GM19468 (cell line): ENCODE results near the gene MALRD1.

Source experiments
- ATAC-seq: cut with Tn5 transposase; IDR thresholded peaks from one replicate; pipeline ENCODE4 v1.9.1; 2021; ENCODE audit warnings: mild to moderate bottlenecking, moderate library complexity, moderate number of reproducible peaks; ENCODE audit not compliant: unreplicated experiment; ENCODE audit errors: extremely low read depth

Gene MALRD1

DNA sequence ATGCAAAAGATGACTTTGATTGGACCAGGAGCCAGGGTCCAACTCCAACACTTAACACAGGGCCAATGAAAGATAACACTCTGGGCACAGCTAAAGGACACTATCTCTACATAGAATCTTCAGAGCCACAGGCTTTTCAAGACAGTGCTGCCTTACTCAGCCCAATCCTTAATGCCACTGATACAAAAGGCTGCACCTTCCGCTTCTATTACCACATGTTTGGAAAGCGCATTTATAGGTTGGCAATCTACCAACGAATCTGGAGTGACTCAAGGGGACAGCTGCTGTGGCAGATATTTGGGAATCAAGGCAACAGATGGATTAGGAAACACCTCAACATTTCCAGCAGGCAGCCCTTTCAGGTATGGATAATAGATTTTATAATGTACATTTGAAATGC lies 160.7 kb downstream of the MALRD1 start:
- ATAC-seq, result no peak

DNA sequence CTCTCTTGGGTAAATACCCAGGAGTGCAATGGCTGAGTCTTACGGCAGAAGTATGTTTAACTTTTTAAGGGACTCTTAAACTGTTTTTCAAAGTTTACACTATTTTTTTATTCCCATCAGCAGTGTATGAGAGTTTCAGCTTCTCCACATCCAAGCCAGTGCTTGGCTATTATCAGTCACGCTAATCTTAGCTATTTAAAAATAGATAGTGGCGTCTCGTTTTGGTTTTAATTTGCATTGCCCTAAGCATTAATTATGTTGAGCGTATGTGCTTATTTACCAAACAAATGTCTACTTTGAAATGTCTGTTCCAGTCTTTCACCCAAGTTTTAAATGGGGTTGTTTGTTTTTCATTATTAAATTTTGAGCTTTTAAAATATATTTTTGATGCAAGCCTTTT lies 164.0 kb downstream of the MALRD1 start:
- ATAC-seq, result no peak

DNA sequence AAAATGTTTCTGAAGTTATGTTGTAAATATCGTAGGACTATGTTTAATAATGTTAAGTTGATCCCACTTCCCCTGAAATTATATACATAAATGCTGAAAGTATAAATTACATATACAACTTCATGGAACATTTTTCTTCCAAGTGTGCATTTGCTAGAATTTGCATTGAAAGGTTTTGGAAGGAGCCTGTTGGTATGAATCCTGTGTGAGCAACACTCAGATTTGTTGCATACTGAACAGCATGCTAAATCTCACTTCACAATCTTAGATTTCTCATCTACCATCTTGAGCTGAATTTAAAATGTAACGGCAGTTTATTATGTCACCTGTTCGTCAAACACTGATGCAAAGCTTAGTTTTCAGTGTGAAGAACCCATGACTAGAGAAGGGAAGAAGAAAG lies 172.6 kb downstream of the MALRD1 start:
- ATAC-seq, result no peak

DNA sequence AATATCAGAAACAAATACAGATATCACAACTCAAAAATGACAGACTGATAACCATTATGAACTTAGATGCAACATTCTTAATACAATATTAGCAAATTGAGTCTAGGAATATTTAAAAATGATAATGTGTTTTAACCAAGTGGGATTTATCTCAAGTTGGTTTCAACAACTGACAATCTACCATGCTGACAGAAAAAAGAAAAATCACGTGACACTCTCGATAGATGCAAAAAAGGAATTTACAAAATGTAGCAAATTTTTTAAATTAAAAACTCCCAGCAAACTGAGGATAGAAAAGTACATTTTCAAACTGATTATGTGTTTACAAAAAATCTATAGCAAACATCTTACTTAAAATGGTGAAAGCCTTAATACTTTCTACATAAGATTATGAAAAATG lies 177.4 kb downstream of the MALRD1 start:
- ATAC-seq, result no peak

DNA sequence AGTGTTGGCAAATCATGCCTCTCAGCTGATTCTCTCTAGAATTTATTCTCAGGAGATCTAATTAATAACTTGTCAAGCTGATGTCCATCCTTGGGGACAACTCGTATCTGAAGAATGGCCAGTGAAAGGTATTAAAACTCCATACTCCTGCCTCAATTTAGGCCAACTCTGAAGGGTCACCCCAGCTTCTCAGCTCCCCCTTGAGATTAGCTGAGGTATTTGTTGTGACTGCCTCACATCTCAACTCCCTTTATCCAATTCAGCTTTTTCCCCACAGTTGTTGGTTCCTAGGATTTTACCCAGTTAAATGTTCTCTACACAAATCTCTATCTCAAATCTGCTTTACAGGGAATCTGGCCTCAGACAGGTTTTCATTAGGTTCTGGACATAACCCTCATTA lies 182.4 kb downstream of the MALRD1 start:
- no peak for ATAC-seq

DNA sequence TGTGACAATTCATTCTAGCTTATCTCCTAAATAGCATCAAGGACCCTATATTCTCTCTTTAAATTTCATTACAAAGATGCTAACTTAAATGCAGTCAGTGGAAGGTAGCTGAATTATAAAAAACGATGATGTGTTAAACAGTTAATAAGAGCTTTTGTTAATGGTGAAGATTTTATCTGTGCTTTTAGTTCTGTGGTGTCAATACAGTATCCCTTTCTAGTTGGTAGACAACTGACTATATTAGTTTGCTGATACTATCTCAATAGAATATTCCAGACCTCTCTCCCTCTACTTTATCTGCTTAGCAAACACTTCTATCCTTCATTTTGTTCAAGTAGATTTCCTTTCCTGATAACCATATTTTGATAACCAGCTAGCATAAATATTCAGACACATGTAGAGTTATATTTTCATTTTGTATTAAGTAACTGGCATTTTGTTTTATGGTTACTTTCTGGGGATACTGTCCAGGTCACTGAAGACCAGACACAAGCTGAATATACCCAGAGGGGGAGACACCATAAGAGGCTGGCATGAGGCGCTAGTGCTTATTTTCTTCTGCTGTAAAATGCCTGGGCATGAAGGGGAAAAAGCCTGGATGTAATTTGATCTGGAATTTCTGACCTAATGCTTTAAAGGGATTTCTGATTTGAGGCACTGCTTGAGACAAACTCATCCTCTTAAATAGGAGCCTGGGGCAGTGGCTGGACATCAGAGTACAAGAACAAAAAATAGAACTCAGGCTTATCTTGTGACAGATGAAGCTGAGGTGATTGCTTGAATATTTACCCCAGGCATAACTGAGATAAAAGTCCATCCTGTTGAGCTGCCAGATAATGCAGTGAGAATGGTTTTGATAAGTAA lies 197.5 kb downstream of the MALRD1 start:
- ATAC-seq, result no peak

DNA sequence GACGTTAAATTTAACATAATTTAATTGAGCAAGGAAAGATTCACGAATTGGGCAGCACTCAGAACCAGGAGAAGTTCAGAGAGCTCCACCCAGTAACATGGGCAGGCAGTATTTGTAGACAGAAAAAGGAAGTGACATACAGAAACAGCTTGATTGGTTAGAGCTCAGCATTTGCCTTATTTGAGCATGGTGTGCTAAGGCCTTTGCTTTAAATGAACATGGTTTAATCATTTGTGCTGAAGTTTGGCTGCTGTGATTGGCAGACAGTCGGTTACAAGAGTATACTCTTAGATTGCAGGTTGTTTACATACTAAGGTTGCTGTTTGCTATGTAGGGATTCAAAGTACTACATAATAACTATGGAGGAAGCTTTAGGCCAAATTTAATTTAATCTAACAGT lies 199.2 kb downstream of the MALRD1 start:
- no peak for ATAC-seq

DNA sequence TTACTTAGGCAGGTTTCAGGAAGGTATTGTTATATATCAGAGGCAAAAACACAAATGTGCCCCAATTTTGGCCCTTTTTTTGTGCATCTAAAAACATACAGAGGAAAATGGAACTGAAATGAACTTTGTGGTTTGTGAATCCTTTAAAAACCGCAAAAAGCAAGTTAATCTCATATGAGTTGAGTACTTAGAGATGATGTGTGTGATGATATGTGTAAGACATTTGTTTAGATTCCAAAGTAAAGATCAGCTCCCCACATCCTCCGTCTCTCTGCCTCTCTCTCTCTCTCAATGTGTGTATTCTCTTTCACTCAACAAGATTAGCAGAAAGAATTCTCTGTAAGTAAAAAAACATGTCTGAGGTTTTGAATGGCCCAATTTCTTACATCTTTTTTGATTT lies 201.9 kb downstream of the MALRD1 start:
- ATAC-seq, result no peak

DNA sequence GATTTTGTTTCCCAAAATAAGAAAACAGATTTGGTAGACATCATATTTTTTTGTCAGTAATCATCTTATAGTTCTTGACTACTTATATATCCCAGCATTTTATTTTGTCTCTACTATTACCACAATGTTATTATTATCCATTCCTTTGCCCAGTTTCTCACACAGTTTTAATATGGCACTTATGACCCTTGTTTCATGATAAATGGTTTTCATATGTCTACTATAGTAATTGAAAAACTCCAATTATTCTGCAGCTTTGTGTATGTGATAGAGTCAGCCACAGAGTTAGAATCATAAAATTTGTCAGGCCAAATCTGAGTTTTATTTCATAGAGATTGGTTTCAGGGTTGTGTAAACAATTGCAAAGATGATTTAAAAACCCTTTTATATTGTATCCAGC lies 203.9 kb downstream of the MALRD1 start:
- no peak for ATAC-seq

DNA sequence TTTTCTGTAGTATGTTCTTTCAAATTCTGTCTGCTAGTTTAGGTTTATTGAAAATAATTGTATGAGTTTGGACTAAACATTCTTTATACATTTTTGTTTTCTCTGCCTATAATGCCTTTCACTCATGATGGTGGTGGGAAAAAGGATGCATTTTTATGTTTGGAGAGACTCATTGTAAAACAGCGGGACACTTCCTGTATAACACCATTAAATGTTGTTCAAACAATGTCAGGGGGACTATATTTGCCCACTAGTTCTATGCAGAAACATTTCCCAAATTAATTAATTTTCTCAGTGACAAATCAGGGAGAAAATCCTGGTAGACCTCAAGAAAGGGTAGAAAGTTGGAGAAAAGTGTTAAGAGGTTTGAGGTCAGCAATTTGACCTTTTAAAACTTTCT lies 207.7 kb downstream of the MALRD1 start:
- no peak for ATAC-seq

DNA sequence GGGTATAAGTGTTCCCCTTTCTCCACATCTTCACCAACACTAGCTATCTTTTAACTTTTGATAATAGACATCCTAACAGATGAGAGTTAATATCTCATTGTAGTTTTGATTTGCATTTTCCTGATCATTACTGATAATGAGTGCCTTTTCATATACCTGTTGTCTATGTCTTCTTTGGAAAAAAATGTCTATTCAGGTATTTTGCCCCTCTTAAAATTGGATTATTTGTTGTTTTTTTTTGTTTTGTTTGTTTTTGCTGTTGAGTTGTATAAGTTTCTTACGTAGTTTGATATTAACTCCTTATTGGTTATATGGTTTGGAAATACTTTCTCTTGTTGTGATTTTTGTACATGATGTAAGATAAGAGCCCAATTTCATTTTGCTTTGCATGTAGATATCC lies 214.7 kb downstream of the MALRD1 start:
- ATAC-seq, result no peak

DNA sequence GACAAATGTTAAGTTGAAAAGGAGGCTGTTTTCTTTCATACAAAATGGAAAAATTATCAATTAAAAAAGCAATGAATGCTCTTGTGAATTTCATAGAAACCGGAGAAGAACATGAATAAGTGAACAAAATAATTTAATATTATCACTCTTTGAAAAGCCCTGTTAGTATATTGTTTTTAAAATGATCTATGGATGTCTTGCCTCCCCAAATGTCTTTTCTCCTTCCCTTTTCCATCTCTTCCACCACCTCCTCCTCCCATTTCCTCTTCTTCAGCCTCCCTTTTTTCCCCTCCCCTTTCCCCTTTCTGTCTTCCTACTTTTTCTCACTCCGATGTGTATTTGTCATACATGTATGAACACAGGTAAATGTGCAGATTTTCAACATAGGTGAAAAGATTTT lies 234.7 kb downstream of the MALRD1 start:
- no peak for ATAC-seq

DNA sequence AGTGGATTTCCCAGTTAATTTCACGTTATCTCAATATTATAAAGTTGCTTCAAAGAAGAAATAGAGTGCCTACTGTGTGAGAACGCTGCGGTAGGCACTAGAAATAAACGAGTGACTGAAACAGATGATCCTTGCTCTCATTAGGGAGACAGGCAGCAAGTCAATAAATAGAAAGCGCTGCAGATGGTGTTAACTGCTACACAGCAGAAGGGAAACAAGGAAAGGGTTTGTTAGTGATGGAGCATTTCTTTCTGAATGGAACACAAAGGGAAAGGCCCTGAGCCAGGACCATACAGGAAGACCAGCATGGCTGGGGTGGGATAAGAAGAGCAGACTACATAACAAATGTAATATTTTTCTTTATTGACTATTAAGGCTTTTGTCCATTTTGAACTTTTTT lies 235.2 kb downstream of the MALRD1 start:
- ATAC-seq, result no peak

DNA sequence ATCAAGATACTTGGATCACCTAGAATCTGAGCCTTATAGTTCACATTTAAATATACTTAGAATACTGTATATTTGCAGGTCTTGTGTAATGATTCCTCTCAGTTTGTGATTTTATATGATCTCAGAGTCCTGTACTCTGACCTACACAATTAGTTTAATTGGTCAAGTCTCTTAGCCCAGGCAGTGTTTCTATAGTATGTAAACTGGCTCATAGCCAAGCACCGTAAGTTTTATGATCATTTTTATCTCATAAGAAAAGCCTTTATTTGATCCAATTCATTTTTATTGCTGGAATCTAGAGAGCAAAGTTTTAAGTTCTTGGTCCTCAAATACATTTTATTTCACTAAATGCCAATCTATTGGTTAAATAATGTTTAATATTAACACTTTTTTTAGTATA lies 242.2 kb downstream of the MALRD1 start:
- ATAC-seq, result no peak

DNA sequence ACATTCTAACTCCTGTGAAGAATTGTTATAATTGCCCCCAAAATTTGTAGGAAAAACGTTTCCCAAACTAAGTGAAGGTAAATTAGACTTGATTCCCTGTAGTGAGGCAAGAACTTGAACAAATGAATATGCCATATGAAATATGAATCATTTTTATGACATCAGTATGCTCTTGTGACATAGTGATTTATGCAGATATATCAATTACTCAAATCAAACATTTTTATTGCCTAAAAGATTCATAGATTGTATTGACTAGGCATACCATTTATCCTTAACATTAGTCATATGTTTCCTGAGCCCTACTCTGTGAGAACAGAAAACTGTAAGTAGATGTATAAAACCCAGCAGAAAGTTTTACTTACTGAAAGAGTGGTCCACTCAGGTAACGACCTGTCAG lies 245.6 kb downstream of the MALRD1 start:
- ATAC-seq, result no peak

DNA sequence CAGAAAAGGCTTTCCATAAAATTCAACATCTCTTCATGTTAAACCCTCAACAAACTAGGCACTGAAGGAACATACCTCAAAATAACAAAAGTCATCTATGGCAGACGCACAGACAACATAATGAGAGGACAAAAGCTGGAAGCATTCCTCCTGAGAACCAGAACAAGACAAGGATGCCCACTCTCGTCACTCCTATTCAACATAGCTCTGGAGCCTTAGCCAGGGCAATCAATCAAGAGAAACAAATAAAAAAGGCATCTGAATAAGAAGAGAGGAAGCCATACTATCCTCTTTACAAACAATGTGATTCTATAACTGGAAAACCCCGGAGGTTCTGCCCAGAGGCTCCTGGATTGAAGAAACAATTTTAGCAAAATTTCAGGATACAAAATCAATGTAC lies 251.0 kb downstream of the MALRD1 start:
- ATAC-seq, result no peak

DNA sequence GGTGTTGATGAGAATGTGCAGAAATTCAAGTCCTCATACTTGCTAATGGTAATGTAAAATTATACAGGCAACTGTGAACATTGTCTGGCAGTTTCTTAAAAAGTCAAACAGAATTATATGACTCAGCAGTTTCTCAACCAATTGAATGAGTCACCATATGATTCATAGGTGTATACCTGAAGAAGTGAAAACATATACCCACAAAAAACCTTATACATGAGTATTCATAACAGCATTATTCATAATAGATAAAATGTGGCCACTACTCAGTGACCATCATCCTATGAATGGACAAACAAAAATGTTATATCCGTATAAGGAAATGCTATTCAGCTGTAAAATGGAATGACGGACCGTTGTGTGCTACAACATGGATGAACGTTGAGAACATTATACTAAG lies 253.5 kb downstream of the MALRD1 start:
- no peak for ATAC-seq

DNA sequence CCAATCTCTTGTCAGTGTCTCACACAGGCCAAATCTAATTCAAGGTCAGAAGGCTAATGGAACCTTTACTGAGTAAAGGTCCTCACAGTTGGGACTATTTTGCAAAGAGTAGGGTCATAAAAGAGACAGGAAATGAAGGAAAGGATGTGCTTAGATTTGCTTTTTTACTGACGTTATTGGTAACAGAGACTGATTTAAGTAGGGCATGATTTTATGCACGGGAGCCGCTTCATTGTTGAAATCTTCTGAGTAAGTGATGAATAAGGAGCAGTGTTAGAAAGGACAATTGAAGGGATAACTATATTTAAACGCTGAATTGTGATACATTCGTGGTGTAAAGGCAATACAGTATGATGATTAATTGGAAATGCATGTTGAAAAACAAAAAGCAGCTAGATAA lies 261.5 kb downstream of the MALRD1 start:
- ATAC-seq, result no peak

DNA sequence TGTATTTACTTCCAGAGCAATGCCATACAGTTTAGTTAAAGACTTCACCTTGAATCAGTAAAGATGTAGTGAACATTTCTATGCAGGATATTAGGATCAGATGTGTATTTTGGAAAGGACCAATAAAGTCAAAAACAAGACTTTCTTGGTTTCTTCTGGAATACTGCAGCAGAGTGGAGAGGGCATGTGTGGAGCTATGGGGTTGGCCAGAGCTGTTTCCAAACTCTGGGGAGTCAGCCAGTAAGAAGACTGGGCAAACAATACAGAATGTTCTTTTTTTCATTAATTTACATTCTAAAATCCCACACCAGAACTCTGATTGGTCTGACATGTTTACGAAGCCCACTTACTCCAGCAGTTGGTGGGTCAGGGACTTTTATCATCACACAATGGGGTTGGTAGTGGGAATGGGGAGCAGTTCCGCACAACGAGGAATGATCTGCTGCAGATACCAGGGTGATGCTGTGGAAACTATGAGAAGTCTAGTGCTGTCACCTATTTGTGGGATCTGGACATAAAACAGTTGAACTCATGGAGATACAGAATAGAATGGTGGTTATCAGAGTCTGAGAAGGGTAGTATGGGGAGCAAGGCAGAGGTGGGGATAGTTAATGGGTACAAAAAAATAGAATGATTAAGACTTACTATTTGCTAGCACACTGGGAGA lies 267.7 kb downstream of the MALRD1 start:
- ATAC-seq, result no peak

DNA sequence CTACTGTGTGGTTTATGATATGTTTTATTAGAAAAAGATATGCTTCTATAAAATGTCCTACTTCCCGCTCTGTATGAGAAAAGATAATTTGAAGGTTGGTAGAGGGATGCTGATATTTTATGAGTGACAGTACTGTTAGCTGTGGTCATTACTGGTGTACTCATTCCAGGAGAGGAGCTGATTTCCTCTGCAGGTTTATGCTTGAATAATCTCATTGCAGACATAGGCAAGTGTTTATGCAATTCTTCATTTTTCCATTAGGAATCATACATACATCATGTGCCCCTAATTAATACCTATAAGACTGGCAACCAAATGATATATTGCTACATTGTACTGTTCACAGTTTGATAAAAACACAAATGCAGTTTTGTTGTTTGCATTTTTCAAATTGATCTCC lies 269.4 kb downstream of the MALRD1 start:
- no peak for ATAC-seq

DNA sequence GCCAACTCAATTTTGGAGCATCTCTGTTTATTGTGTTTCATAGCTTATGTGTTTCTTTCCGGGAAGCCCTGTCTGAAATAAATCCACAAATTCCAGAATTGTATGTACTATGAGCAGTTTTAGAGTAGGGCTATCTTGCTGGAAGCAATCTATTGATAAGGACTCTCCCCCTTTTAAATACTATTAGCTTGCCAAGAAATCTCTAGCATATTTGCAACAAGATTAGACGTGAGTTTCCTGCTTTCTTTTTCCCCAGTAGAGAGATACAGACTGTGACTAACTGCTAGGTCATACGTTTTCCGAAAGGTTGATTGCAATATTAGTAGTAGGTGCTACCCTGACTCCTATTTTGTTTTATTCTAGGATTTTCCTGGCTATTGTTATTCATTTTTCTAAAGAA lies 277.0 kb downstream of the MALRD1 start:
- no peak for ATAC-seq

DNA sequence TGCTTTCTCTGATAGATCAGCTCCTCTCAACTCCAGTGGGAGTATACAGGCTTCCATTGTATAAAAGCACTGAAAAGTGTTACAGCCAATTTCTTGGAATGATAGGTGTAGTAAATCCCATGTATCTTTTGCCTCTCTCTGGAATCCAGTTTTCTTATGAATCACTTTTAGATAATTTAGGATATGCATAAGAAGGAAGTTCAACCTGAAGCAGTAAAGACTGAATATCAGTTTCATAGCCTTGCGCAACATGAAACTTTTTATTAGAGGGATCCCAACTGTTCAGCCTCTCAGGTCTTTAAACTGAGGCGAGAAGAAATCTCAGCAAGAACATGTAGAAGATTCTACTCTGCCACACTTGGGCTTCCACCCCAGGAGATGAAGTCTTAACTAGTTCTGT lies 280.0 kb downstream of the MALRD1 start:
- no peak for ATAC-seq
